GM13976 (cell line): ENCODE data around the gene CACNA2D4.

Experiments
- DNase-seq: peaks from one replicate; pipeline ENCODE4 v3.0.0; 2012; ENCODE audit warnings: low spot score
- in situ Hi-C: fragments of 300-500 bp; cut with MboI; formaldehyde crosslinking; loops from one replicate; pipeline ENCODE4 v1.12.0; 2022; ENCODE audit warnings: low sequenced_read_pairs, mixed read lengths, inconsistent platforms; ENCODE audit not compliant: unreplicated experiment
- TF ChIP-seq, protein P1 (sequence below): IDR thresholded peaks from 2 replicates; pipeline ENCODE4 v1.5.1; 2012; ENCODE audit warnings: borderline replicate concordance, mild to moderate bottlenecking; ENCODE audit not compliant: insufficient read depth; ENCODE audit errors: extremely low read depth, missing control alignments, control extremely low read depth

Gene CACNA2D4

DNA sequence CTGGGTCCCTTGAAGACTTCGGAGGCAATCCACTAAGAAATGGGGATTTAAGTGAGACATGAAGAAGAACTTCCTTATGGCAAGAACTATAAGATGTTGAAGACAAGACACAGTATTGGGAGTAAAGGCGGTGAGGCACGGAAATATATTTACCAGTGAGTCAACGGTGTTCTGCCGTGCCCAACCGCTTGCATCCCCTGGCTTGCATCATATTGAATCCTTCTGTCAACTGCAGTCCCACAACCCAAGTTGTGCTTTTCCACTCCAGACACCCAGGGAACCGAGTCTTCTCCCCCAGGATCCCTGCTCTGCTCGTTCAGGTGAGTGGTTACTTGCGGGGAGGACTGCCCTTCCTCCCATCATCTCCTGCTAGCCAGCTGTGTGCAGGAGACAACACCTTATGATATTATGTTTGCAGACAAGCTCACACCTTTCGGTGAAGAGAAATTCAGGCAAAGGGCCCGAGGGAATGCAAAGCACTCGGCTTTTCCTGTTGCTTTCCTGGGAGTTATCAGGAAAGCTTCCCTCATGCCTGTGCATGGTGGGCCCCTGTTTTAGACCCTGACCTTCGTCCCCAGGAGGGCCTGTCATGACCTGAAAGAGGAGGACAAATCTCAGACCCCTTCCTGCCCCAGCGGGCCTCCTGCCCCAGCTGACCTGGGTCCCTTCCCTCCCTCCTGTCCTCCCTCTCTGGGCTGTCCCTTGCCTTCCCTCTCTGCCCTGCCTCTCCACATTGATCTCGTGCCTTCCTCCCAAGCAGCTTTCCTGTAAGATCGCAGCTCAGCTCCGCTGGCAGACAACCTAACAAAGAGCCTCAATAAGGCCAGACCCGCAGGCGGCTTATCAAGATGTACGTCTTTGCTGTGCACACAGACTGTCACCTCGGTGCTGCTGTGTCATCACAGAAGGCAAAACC, 102.4 kb downstream of the CACNA2D4 start:
- in situ Hi-C loops: loop anchor here (25.0 kb wide), 1 partner anchor 221 kb away; no protein-coding TSS in a partner anchor
- TF ChIP-seq, protein P1, sequence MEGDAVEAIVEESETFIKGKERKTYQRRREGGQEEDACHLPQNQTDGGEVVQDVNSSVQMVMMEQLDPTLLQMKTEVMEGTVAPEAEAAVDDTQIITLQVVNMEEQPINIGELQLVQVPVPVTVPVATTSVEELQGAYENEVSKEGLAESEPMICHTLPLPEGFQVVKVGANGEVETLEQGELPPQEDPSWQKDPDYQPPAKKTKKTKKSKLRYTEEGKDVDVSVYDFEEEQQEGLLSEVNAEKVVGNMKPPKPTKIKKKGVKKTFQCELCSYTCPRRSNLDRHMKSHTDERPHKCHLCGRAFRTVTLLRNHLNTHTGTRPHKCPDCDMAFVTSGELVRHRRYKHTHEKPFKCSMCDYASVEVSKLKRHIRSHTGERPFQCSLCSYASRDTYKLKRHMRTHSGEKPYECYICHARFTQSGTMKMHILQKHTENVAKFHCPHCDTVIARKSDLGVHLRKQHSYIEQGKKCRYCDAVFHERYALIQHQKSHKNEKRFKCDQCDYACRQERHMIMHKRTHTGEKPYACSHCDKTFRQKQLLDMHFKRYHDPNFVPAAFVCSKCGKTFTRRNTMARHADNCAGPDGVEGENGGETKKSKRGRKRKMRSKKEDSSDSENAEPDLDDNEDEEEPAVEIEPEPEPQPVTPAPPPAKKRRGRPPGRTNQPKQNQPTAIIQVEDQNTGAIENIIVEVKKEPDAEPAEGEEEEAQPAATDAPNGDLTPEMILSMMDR: no peak
- no peak for DNase-seq

- TF ChIP-seq, protein P1: no peak
- in situ Hi-C loops: loop anchor here (25.0 kb wide), 1 partner anchor 222 kb away; no protein-coding TSS in a partner anchor
These were observed 103.3 kb downstream of the CACNA2D4 start for GRCh38 chr12:1815108-1815507.

GRCh38 chr12:1814266-1814665, 104.2 kb downstream of the CACNA2D4 start:
- TF ChIP-seq, protein P1: no peak
- in situ Hi-C loops: loop anchor here (25.0 kb wide), 1 partner anchor 223 kb away; no protein-coding TSS in a partner anchor
- DNase-seq: no peak

More at GRCh38 chr12:1815108-1815507, 103.3 kb downstream of the CACNA2D4 start:
- DNase-seq: no peak

DNA sequence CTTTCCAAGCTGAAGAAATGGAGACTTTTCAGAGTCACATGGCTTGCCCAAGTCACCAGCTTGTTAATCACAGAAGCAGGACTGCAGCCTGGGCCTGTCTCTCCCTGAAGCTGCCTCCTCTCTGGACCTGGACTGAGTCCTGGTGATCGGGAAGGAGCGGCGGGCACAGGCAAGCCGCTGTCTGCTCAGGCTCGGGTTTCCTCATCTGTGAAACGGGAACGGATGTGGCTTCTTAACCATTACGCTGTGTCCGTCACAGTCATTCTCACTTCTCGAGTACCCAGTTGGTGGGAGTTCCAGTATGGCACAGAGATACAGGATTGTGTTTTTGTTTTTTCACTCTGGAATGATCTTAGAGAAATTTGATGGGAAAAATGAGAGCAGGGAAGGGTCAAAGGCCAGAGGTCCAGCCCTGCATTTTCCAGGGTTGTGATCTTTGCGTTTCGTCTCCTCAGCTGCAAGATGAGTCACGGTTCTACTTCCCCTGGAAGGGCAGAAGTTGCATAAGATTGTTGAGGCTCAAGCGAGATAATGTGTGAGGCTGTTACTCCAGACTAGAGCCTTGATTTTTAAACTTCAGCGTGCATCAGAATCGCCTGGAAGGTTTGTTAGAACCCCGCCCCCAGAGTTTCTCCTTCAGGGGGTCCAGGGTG, 105.7 kb downstream of the CACNA2D4 start:
- TF ChIP-seq, protein P1: no peak
- DNase-seq: no peak
- in situ Hi-C loops: loop anchor here (25.0 kb wide), 1 partner anchor 225 kb away; no protein-coding TSS in a partner anchor

DNA sequence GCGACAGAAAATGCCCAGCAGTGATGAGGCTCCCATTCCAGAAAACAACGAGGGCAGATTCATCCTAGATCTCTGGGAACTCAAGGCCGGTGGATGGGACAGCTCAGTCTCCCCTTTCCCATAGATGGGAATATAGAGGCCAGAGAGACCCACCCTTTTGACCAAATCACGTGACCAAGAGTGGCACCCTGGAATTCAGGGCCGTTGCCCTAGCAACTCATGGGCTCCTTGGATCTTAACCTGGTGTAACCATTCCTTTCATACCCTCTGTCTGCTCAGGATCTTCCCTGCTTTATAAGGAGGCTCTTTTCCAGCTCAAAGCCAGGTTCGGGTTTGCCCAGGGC, 106.5 kb downstream of the CACNA2D4 start:
- no peak for DNase-seq
- in situ Hi-C loops: loop anchor here (25.0 kb wide), 1 partner anchor 225 kb away; no protein-coding TSS in a partner anchor
- TF ChIP-seq, protein P1: no peak

GRCh38 chr12:1811281-1811947, 107.0 kb downstream of the CACNA2D4 start:
- no peak for DNase-seq
- in situ Hi-C loops: loop anchor here (25.0 kb wide), 1 partner anchor 226 kb away; no protein-coding TSS in a partner anchor
- TF ChIP-seq, protein P1: no peak
